ENCODE results near the gene SETMAR. TPM values are rescaled to one million over a fixed set of nuclear protein-coding genes. Genes with fewer than 3 reads are reported as not detected.

The SETMAR gene
- total RNA-seq, 2 experiments from 2014 or later, result 9.1 to 9.2 TPM

GRCh38 chr3:4332574-4332973 is 29.4 kb downstream of the SETMAR start:
- no peaks in the 10 kb centered on the region for H3K27me3 Mint-ChIP-seq
- TF ChIP-seq CTCF (IDR thresholded peaks at IDR 0.05), result no peak
- POLR2A ChIA-PET, result no interaction called here
- Histone ChIP-seq H3K9me3 (ENCODE audit: control insufficient read depth in 1 of 2, insufficient read depth in 1 of 2, low read length in 2 of 2) (peaks cover 7 to 10% of the 10 kb centered on the region in 2 experiments), H3K27ac (ENCODE audit: low read depth in 1 of 2, low read length in 2 of 2) (no peak overlapping the region), H3K4me1 (ENCODE audit: insufficient read depth, low read length) (no peaks in the 10 kb centered on the region), H3K27me3 (ENCODE audit: control insufficient read depth in 1 of 2, insufficient read depth in 2 of 2, low read length in 2 of 2) (no peaks in the 10 kb centered on the region), H3K36me3 (ENCODE audit: insufficient read depth, low read length) (no peaks in the 10 kb centered on the region), H3K4me3 (ENCODE audit: low read length) (no peak overlapping the region)
- H3K4me1 Mint-ChIP-seq (ENCODE audit: low read depth), result no peaks in the 10 kb centered on the region
- DNase-seq, result no peak
- intact Hi-C loops (cut with DNase I, micrococcal nuclease), result no loop called here
- CTCF ChIA-PET, result no interaction called here
- H3K4me3 Mint-ChIP-seq, result no peak overlapping the region
- H3K36me3 Mint-ChIP-seq (ENCODE audit: low read depth), result peaks cover 16% of the 10 kb centered on the region
- no peak overlapping the region for H3K27ac Mint-ChIP-seq
- H3K9me3 Mint-ChIP-seq, result peaks cover 8% of the 10 kb centered on the region
- ATAC-seq (ENCODE audit: poor library complexity), result no peak

GRCh38 chr3:4332991-4333390 is 29.8 kb downstream of the SETMAR start:
- Mint-ChIP-seq H3K4me3 (no peak overlapping the region), H3K36me3 (ENCODE audit: low read depth) (peaks cover 16% of the 10 kb centered on the region), H3K4me1 (ENCODE audit: low read depth) (no peaks in the 10 kb centered on the region), H3K9me3 (peaks cover 8% of the 10 kb centered on the region), H3K27ac (no peak overlapping the region), H3K27me3 (no peaks in the 10 kb centered on the region)
- CTCF ChIA-PET, result interaction anchor here (1.5 kb wide), 1 partner anchor 18 kb away, joined by 3 read pairs; no protein-coding TSS in a partner anchor
- Histone ChIP-seq H3K9me3 (ENCODE audit: control insufficient read depth in 1 of 2, insufficient read depth in 1 of 2, low read length in 2 of 2) (peaks cover 7 to 10% of the 10 kb centered on the region in 2 experiments), H3K27me3 (ENCODE audit: control insufficient read depth in 1 of 2, insufficient read depth in 2 of 2, low read length in 2 of 2) (no peaks in the 10 kb centered on the region), H3K36me3 (ENCODE audit: insufficient read depth, low read length) (no peaks in the 10 kb centered on the region), H3K4me1 (ENCODE audit: insufficient read depth, low read length) (no peaks in the 10 kb centered on the region), H3K27ac (ENCODE audit: low read depth in 1 of 2, low read length in 2 of 2) (no peak overlapping the region), H3K4me3 (ENCODE audit: low read length) (no peak overlapping the region)
- POLR2A ChIA-PET, result no interaction called here
- TF ChIP-seq CTCF (IDR thresholded peaks at IDR 0.05), result no peak
- ATAC-seq (ENCODE audit: poor library complexity) (no peak), DNase-seq (no peak)
- intact Hi-C loops (cut with DNase I, micrococcal nuclease), result no loop called here

- H3K27ac Mint-ChIP-seq, result no peak overlapping the region
- no peaks in the 10 kb centered on the region for H3K4me1 Mint-ChIP-seq (ENCODE audit: low read depth)
- no peak overlapping the region for H3K27ac ChIP-seq (ENCODE audit: low read depth in 1 of 2, low read length in 2 of 2)
- ATAC-seq (ENCODE audit: poor library complexity) (no peak), DNase-seq (no peak)
- H3K36me3 ChIP-seq (ENCODE audit: insufficient read depth, low read length), result no peaks in the 10 kb centered on the region
- intact Hi-C loops (cut with DNase I, micrococcal nuclease), result no loop called here
- ChIA-PET CTCF (no interaction called here), POLR2A (interaction anchor here (0.6 kb wide), 1 partner anchor 727 kb away, joined by 3 read pairs; no protein-coding TSS in a partner anchor)
- TF ChIP-seq CTCF (IDR thresholded peaks at IDR 0.05), result no peak
- H3K4me3 ChIP-seq (ENCODE audit: low read length), result no peak overlapping the region
- no peaks in the 10 kb centered on the region for H3K4me1 ChIP-seq (ENCODE audit: insufficient read depth, low read length)
- no peaks in the 10 kb centered on the region for H3K27me3 ChIP-seq (ENCODE audit: control insufficient read depth in 1 of 2, insufficient read depth in 2 of 2, low read length in 2 of 2)
- no peaks in the 10 kb centered on the region for H3K27me3 Mint-ChIP-seq
- H3K9me3 ChIP-seq (ENCODE audit: control insufficient read depth in 1 of 2, insufficient read depth in 1 of 2, low read length in 2 of 2), result peaks cover under 1 to 5% of the 10 kb centered on the region in 2 experiments
- H3K9me3 Mint-ChIP-seq, result peaks cover 4% of the 10 kb centered on the region
- peaks cover 8% of the 10 kb centered on the region for H3K36me3 Mint-ChIP-seq (ENCODE audit: low read depth)
- H3K4me3 Mint-ChIP-seq, result no peak overlapping the region
Observed at GRCh38 chr3:4334548-4334947, 31.4 kb downstream of the SETMAR start.
